Endodermal cell (in vitro differentiated cells): Measurements from ENCODE around the gene ALS2CL. TPM values are rescaled to one million over a fixed set of nuclear protein-coding genes. Genes with fewer than 3 reads are reported as not detected.

Experiments used
- DNase-seq: peaks from one replicate; pipeline ENCODE4 v3.0.0-alpha.2; 2017
- H3K27ac ChIP-seq: 2 replicates; pipeline ENCODE4 v1.5.1; 2013; ENCODE audit warnings: mild to moderate bottlenecking, low read depth, low read length, moderate library complexity
- H3K27me3 ChIP-seq: 2 replicates; pipeline ENCODE4 v1.6.1; 2013; ENCODE audit warnings: mild to moderate bottlenecking, low read length, moderate library complexity; ENCODE audit not compliant: insufficient read depth, control insufficient read depth, poor library complexity, severe bottlenecking
- H3K36me3 ChIP-seq: 2 replicates; pipeline ENCODE4 v1.7.0; 2013; ENCODE audit warnings: mild to moderate bottlenecking, low read length, moderate library complexity; ENCODE audit not compliant: control insufficient read depth, insufficient read depth
- H3K4me1 ChIP-seq: one replicate; pipeline ENCODE4 v1.7.0; 2013; ENCODE audit warnings: low read length; ENCODE audit not compliant: control insufficient read depth, insufficient read depth
- H3K4me3 ChIP-seq: 2 replicates; pipeline ENCODE4 v1.5.1; 2013; ENCODE audit warnings: mild to moderate bottlenecking, low read length, moderate library complexity
- H3K9ac ChIP-seq: 2 replicates; pipeline ENCODE4 v1.6.1; 2013; ENCODE audit warnings: mild to moderate bottlenecking, low read length, moderate library complexity; ENCODE audit not compliant: poor library complexity, severe bottlenecking; ENCODE audit errors: extremely low read depth
- H3K9me3 ChIP-seq: 2 replicates; pipeline ENCODE4 v1.6.1; 2013; ENCODE audit warnings: mild to moderate bottlenecking, low read length, moderate library complexity; ENCODE audit not compliant: control insufficient read depth
- H3K27ac Mint-ChIP-seq: 2 replicates; pipeline ENCODE4 v1.8.0; 2020; ENCODE audit warnings: mixed read lengths
- H3K27me3 Mint-ChIP-seq: 2 replicates; pipeline ENCODE4 v1.8.0; 2021; ENCODE audit warnings: mild to moderate bottlenecking, mixed read lengths; ENCODE audit not compliant: insufficient read depth
- H3K36me3 Mint-ChIP-seq: 2 replicates; pipeline ENCODE4 v1.8.0; 2020; ENCODE audit warnings: low read depth, mixed read lengths
- H3K4me1 Mint-ChIP-seq: 2 replicates; pipeline ENCODE4 v1.8.0; 2020; ENCODE audit warnings: mixed read lengths
- H3K4me3 Mint-ChIP-seq: 2 replicates; pipeline ENCODE4 v1.8.0; 2020; ENCODE audit warnings: mild to moderate bottlenecking, moderate library complexity, mixed read lengths
- H3K9me3 Mint-ChIP-seq: 2 replicates; pipeline ENCODE4 v1.8.0; 2020; ENCODE audit warnings: mild to moderate bottlenecking, mixed read lengths
- WGBS, 2 experiments: methylation state at CpG; one replicate each; pipeline versions ENCODE4 v1.1.5 to v1.1.7; 2013; ENCODE audit warnings: missing lambda C conversion rate in 2 of 2, mixed read lengths in 1 of 2; ENCODE audit not compliant: insufficient coverage in 1 of 2, insufficient read length in 1 of 2; 5-methylcytosine and 5-hydroxymethylcytosine counted together
- total RNA-seq, 2 donors: library from RNA; stranded (reverse); fragmentation: NEBNext Ultra II Directional in 1 of 2; extraction: Animal tissue kit (Norgen Biotek cat#: 25700) in 1 of 2; gene quantifications; 2 replicates in 1 of 2; 3 replicates in 1 of 2; pipeline ENCODE4 v1.2.1, GENCODE V29; 2021
- TF ChIP-seq, protein P1 (sequence below): fragments of 200-600 bp; sonication (generic); conservative IDR thresholded peaks from 2 replicates; pipeline ENCODE4 v1.5.0; 2021; ENCODE audit warnings: antibody characterized with exemption, mild to moderate bottlenecking

ALS2CL gene
- total RNA-seq, 2 donors from 2014 or later, result 8.9 to 20.8 TPM

- Histone ChIP-seq H3K9ac (no peak overlapping the region), H3K27ac (no peak overlapping the region), H3K4me1 (no peaks in the 10 kb centered on the region), H3K36me3 (no peaks in the 10 kb centered on the region), H3K4me3 (no peak overlapping the region), H3K9me3 (no peaks in the 10 kb centered on the region), H3K27me3 (no peaks in the 10 kb centered on the region)
- DNase-seq, result peak; percentile 40
- H3K27me3 Mint-ChIP-seq, result no peaks in the 10 kb centered on the region
- WGBS, 2 experiments, result 84 to 89% methylated on average over 6 to 10 of the region's 10 CpGs
- H3K4me3 Mint-ChIP-seq, result no peak overlapping the region
- H3K9me3 Mint-ChIP-seq, result no peaks in the 10 kb centered on the region
- peak overlapping the region; percentile 14 for H3K27ac Mint-ChIP-seq
- peaks cover 3% of the 10 kb centered on the region for H3K36me3 Mint-ChIP-seq
- TF ChIP-seq, protein P1, sequence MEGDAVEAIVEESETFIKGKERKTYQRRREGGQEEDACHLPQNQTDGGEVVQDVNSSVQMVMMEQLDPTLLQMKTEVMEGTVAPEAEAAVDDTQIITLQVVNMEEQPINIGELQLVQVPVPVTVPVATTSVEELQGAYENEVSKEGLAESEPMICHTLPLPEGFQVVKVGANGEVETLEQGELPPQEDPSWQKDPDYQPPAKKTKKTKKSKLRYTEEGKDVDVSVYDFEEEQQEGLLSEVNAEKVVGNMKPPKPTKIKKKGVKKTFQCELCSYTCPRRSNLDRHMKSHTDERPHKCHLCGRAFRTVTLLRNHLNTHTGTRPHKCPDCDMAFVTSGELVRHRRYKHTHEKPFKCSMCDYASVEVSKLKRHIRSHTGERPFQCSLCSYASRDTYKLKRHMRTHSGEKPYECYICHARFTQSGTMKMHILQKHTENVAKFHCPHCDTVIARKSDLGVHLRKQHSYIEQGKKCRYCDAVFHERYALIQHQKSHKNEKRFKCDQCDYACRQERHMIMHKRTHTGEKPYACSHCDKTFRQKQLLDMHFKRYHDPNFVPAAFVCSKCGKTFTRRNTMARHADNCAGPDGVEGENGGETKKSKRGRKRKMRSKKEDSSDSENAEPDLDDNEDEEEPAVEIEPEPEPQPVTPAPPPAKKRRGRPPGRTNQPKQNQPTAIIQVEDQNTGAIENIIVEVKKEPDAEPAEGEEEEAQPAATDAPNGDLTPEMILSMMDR, result no peak
- no peaks in the 10 kb centered on the region for H3K4me1 Mint-ChIP-seq
Observed at GRCh38 chr3:46673151-46674030, 20.1 kb downstream of the ALS2CL start.

- H3K9me3 Mint-ChIP-seq, result no peaks in the 10 kb centered on the region
- WGBS, 2 experiments, result 92 to 95% methylated on average over 6 of the region's 6 CpGs
- peak; percentile 10 for DNase-seq
- no peaks in the 10 kb centered on the region for H3K27me3 Mint-ChIP-seq
- Histone ChIP-seq H3K4me1 (no peaks in the 10 kb centered on the region), H3K36me3 (no peaks in the 10 kb centered on the region), H3K9ac (no peak overlapping the region), H3K4me3 (no peak overlapping the region), H3K9me3 (no peaks in the 10 kb centered on the region), H3K27me3 (no peaks in the 10 kb centered on the region), H3K27ac (no peak overlapping the region)
- H3K4me1 Mint-ChIP-seq, result no peaks in the 10 kb centered on the region
- H3K27ac Mint-ChIP-seq, result no peak overlapping the region
- TF ChIP-seq, protein P1, result no peak
- H3K4me3 Mint-ChIP-seq, result no peak overlapping the region
- peaks cover 3% of the 10 kb centered on the region for H3K36me3 Mint-ChIP-seq
Observed at GRCh38 chr3:46672349-46672695, 21.2 kb downstream of the ALS2CL start.

GRCh38 chr3:46671541-46672348, 21.7 kb downstream of the ALS2CL start:
- peak; percentile 34 for DNase-seq
- no peaks in the 10 kb centered on the region for H3K9me3 ChIP-seq
- no peaks in the 10 kb centered on the region for H3K4me1 ChIP-seq
- TF ChIP-seq, protein P1, result no peak
- H3K9ac ChIP-seq, result no peak overlapping the region
- H3K27me3 ChIP-seq, result no peaks in the 10 kb centered on the region
- peaks cover 3% of the 10 kb centered on the region for H3K36me3 Mint-ChIP-seq
- no peaks in the 10 kb centered on the region for H3K4me1 Mint-ChIP-seq
- no peak overlapping the region for H3K27ac Mint-ChIP-seq
- WGBS, 2 experiments, result 93 to 98% methylated on average over 9 to 25 of the region's 25 CpGs
- H3K27me3 Mint-ChIP-seq, result no peaks in the 10 kb centered on the region
- no peak overlapping the region for H3K27ac ChIP-seq
- H3K4me3 ChIP-seq, result no peak overlapping the region
- no peaks in the 10 kb centered on the region for H3K9me3 Mint-ChIP-seq
- H3K4me3 Mint-ChIP-seq, result no peak overlapping the region
- H3K36me3 ChIP-seq, result no peaks in the 10 kb centered on the region
